DOHH2 (cell line): ENCODE data around the gene CD2BP2.

Experiments
- H3F3A ChIP-seq: fragments of 200-600 bp; sonication (generic), shearing (Covaris generic); 2 replicates; pipeline ENCODE4 v1.6.0; 2016; ENCODE audit warnings: antibody characterized with exemption, mild to moderate bottlenecking; ENCODE audit not compliant: control insufficient read depth, insufficient read depth
- H3K27ac ChIP-seq: fragments of 200-600 bp; sonication (generic); 2 replicates; pipeline ENCODE4 v1.5.1; 2014; ENCODE audit warnings: low read depth, mild to moderate bottlenecking, low read length, moderate library complexity
- H3K27me3 ChIP-seq: fragments of 200-600 bp; sonication (generic); 2 replicates; pipeline ENCODE4 v1.6.1; 2014; ENCODE audit warnings: mild to moderate bottlenecking, low read length, mixed read lengths; ENCODE audit not compliant: control insufficient read depth
- H3K36me3 ChIP-seq: fragments of 200-600 bp; sonication (generic); 2 replicates; pipeline ENCODE4 v1.6.1; 2014; ENCODE audit warnings: mild to moderate bottlenecking, low read length, moderate library complexity, mixed read lengths; ENCODE audit not compliant: control insufficient read depth
- H3K4me1 ChIP-seq: fragments of 200-600 bp; sonication (generic); 2 replicates; pipeline ENCODE4 v1.6.1; 2014; ENCODE audit warnings: mild to moderate bottlenecking, low read length, mixed read lengths; ENCODE audit not compliant: control insufficient read depth
- H3K4me2 ChIP-seq: fragments of 200-600 bp; sonication (generic); 2 replicates; pipeline ENCODE4 v1.6.0; 2014; ENCODE audit warnings: mild to moderate bottlenecking, low read length, moderate library complexity
- H3K4me3 ChIP-seq: fragments of 200-600 bp; sonication (generic); 2 replicates; pipeline ENCODE4 v1.5.1; 2014; ENCODE audit warnings: mild to moderate bottlenecking, low read length, mixed read lengths
- H3K79me2 ChIP-seq: fragments of 200-600 bp; sonication (generic); 2 replicates; pipeline ENCODE4 v1.6.1; 2014; ENCODE audit warnings: mild to moderate bottlenecking, low read length, mixed read lengths; ENCODE audit not compliant: control insufficient read depth
- H3K9me2 ChIP-seq: fragments of 200-600 bp; sonication (generic); replicated peaks from 2 replicates; pipeline ENCODE4 v1.6.1; 2014; ENCODE audit warnings: mild to moderate bottlenecking, low read length, mixed read lengths; ENCODE audit not compliant: control insufficient read depth
- H3K9me3 ChIP-seq: fragments of 200-600 bp; sonication (generic); 2 replicates; pipeline ENCODE4 v1.6.1; 2014; ENCODE audit warnings: antibody characterized with exemption, low read length, mixed read lengths; ENCODE audit not compliant: control insufficient read depth, insufficient read depth
- H4K20me1 ChIP-seq: fragments of 200-600 bp; sonication (generic); 2 replicates; pipeline ENCODE4 v1.6.0; 2014; ENCODE audit warnings: low read depth, mild to moderate bottlenecking, antibody characterized with exemption, low read length, moderate library complexity; ENCODE audit not compliant: control insufficient read depth, insufficient read depth
- CTCF ChIP-seq: fragments of 200-600 bp; sonication (generic); IDR thresholded peaks from one replicate; pipeline ENCODE4 v1.5.1; 2014; ENCODE audit warnings: antibody characterized with exemption, mild to moderate bottlenecking, low read depth, low read length; ENCODE audit not compliant: poor library complexity, severe bottlenecking
- EZH2phosphoT487 ChIP-seq: fragments of 200-600 bp; sonication (generic); IDR thresholded peaks from 2 replicates; pipeline ENCODE4 v1.6.1; 2017; ENCODE audit warnings: borderline replicate concordance, mild to moderate bottlenecking, antibody characterized with exemption, low read length, moderate library complexity, mixed read lengths

Gene CD2BP2

GRCh38 chr16:30368792-30369090 is 13.6 kb upstream of the CD2BP2 start:
- Histone ChIP-seq H3K4me2 (peak overlapping the region; percentile 75), H3F3A (no peaks in the 10 kb centered on the region), H3K4me1 (peaks cover 39% of the 10 kb centered on the region), H3K27me3 (no peaks in the 10 kb centered on the region), H3K4me3 (peak overlapping the region; percentile 90), H3K27ac (peak overlapping the region; percentile 28; the same call in 1 of the 2 replicates), H3K36me3 (peaks cover 52% of the 10 kb centered on the region), H3K79me2 (peaks cover 62% of the 10 kb centered on the region), H3K9me3 (no peaks in the 10 kb centered on the region), H4K20me1 (peaks cover 8% of the 10 kb centered on the region), H3K9me2 (no peaks in the 10 kb centered on the region)
- no peak for TF ChIP-seq EZH2phosphoT487
- no peak for TF ChIP-seq CTCF

DNA sequence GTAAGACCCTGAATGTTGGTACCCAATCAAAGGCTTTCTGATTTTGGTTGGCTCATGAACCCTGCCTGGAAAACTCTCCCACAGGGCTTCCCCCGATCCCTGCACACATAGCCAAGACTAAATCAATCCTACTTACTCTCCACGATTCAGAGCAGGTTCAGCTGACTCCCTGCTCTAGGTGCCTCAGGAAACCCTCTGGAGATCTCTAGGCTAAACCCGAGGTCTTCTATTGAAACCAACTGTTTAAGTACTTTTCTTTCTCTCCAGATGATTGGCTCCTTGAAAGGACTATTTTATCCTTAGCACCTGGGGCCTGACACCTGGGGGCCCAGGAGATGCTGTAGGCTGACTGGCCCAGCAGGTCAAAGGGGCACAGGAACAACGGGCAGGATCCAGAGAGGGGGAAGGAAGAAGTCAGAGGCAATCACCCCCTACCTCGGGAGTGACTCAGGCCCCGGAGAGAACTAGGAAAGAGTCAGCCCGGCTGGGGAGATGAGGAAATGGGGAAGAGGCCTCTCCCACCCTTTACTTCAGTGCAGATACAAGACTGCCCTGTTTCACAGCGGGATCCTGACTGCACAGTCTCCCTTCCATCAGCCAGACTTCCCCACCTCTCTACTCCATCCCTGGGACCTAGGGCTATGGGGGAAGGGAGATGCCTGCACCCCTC is 13.1 kb upstream of the CD2BP2 start:
- Histone ChIP-seq H3K79me2 (peaks cover 67% of the 10 kb centered on the region), H3K36me3 (peaks cover 57% of the 10 kb centered on the region), H3K27ac (0 out of 2 replicates have a peak overlapping the region, but pooled peaks have one; percentile 3), H3K4me2 (peak overlapping the region; percentile 75), H3K9me2 (no peaks in the 10 kb centered on the region), H3K27me3 (no peaks in the 10 kb centered on the region), H3K9me3 (no peaks in the 10 kb centered on the region), H3F3A (peaks cover 4% of the 10 kb centered on the region; the same call in 1 of the 2 replicates), H4K20me1 (peaks cover 8% of the 10 kb centered on the region), H3K4me3 (peak overlapping the region; percentile 90), H3K4me1 (peaks cover 39% of the 10 kb centered on the region)
- no peak for TF ChIP-seq EZH2phosphoT487
- TF ChIP-seq CTCF = no peak

GRCh38 chr16:30367349-30368009 is 12.4 kb upstream of the CD2BP2 start:
- Histone ChIP-seq H3K4me3 (peak overlapping the region; percentile 90), H3K9me3 (no peaks in the 10 kb centered on the region), H3K9me2 (no peaks in the 10 kb centered on the region), H3K4me2 (peak overlapping the region; percentile 75), H3K27ac (no peak overlapping the region), H3K27me3 (no peaks in the 10 kb centered on the region), H3K4me1 (peaks cover 36% of the 10 kb centered on the region), H3K36me3 (peaks cover 65% of the 10 kb centered on the region), H4K20me1 (peaks cover 8% of the 10 kb centered on the region), H3K79me2 (peaks cover 75% of the 10 kb centered on the region), H3F3A (peaks cover 7% of the 10 kb centered on the region; the same call in 1 of the 2 replicates)
- TF ChIP-seq EZH2phosphoT487 (no peak), CTCF (no peak)
